HFFc6 (cell line): ENCODE measurements around the gene SYNGR3. TPM values are rescaled to one million over a fixed set of nuclear protein-coding genes. Genes with fewer than 3 reads are reported as not detected.
A peak's percentile ranks its signal among the peaks of the same experiment; 100 is the strongest.
"Not testable (repeated sequence)": the region's sequence is repeated elsewhere in the genome, so short reads cannot be mapped to it uniquely, and the experiment has no call there.

Source experiments
- DNase-seq: peaks from one replicate; pipeline ENCODE4 v3.0.0-alpha.2; 2018
- H3K27ac Mint-ChIP-seq: 2 replicates; pipeline ENCODE4 v1.8.0; 2020; ENCODE audit warnings: mild to moderate bottlenecking, mixed read lengths
- H3K27me3 Mint-ChIP-seq: 2 replicates; pipeline ENCODE4 v1.8.0; 2021; ENCODE audit warnings: mild to moderate bottlenecking, moderate library complexity, mixed read lengths; ENCODE audit not compliant: insufficient read depth
- H3K36me3 Mint-ChIP-seq: 2 replicates; pipeline ENCODE4 v1.8.0; 2021; ENCODE audit warnings: low read depth, mixed read lengths
- H3K4me1 Mint-ChIP-seq: 2 replicates; pipeline ENCODE4 v1.8.0; 2020; ENCODE audit warnings: low read depth, mixed read lengths
- H3K4me3 Mint-ChIP-seq: 2 replicates; pipeline ENCODE4 v1.8.0; 2020; ENCODE audit warnings: mild to moderate bottlenecking, moderate library complexity, mixed read lengths
- H3K9me3 Mint-ChIP-seq: 2 replicates; pipeline ENCODE4 v1.8.0; 2020; ENCODE audit warnings: mild to moderate bottlenecking, mixed read lengths
- CTCF ChIP-seq: fragments of 200-600 bp; sonication (generic); IDR thresholded peaks from 2 replicates; pipeline ENCODE4 v1.5.0; 2021; ENCODE audit warnings: antibody characterized with exemption, mild to moderate bottlenecking
- total RNA-seq, 6 experiments: library from RNA; stranded (reverse); fragmentation: NEBNext Ultra II Directional; extraction: Animal tissue kit (Norgen Biotek cat#: 25700); gene quantifications; 2 replicates in 1 of 6; 3 replicates in 5 of 6; pipeline ENCODE4 v1.2.3, GENCODE V29; 2021

Gene SYNGR3
- total RNA-seq, 6 experiments from 2014 or later = 0.96 to 1.4 (median 1.2) TPM

- no peak overlapping the region for H3K4me3 Mint-ChIP-seq
- DNase-seq = no peak
- peaks cover 1% of the 10 kb centered on the region for H3K27me3 Mint-ChIP-seq
- H3K36me3 Mint-ChIP-seq = no peaks in the 10 kb centered on the region
- no peak overlapping the region for H3K27ac Mint-ChIP-seq
- no peak for TF ChIP-seq CTCF
- H3K4me1 Mint-ChIP-seq = peaks cover 29% of the 10 kb centered on the region
- no peaks in the 10 kb centered on the region for H3K9me3 Mint-ChIP-seq
These were observed 41.4 kb downstream of the SYNGR3 start for GRCh38 chr16:2031081-2031577.

GRCh38 chr16:2032285-2033056, 42.7 kb downstream of the SYNGR3 start:
- no peaks in the 10 kb centered on the region for H3K9me3 Mint-ChIP-seq
- peak; percentile 29 for DNase-seq
- TF ChIP-seq CTCF = no peak
- H3K27me3 Mint-ChIP-seq = peaks cover 1% of the 10 kb centered on the region
- H3K4me1 Mint-ChIP-seq = peaks cover 28% of the 10 kb centered on the region
- peak overlapping the region; percentile 88 for H3K4me3 Mint-ChIP-seq
- peak overlapping the region; percentile 89 for H3K27ac Mint-ChIP-seq
- no peaks in the 10 kb centered on the region for H3K36me3 Mint-ChIP-seq

- no peaks in the 10 kb centered on the region for H3K9me3 Mint-ChIP-seq
- no peaks in the 10 kb centered on the region for H3K36me3 Mint-ChIP-seq
- peak overlapping the region; percentile 89 for H3K27ac Mint-ChIP-seq
These were observed 43.5 kb downstream of the SYNGR3 start for GRCh38 chr16:2033057-2033908.

GRCh38 chr16:2033909-2034695, 44.3 kb downstream of the SYNGR3 start:
- H3K4me1 Mint-ChIP-seq = peaks cover 26% of the 10 kb centered on the region
- H3K9me3 Mint-ChIP-seq, H3K27me3 Mint-ChIP-seq, H3K36me3 Mint-ChIP-seq: not testable (repeated sequence)
- peak overlapping the region; percentile 91 for H3K27ac Mint-ChIP-seq
- peak overlapping the region; percentile 88 for H3K4me3 Mint-ChIP-seq
- peak; percentile 27 for DNase-seq

More at GRCh38 chr16:2033057-2033908, 43.5 kb downstream of the SYNGR3 start:
- Mint-ChIP-seq H3K4me3 (peak overlapping the region; percentile 88), H3K27me3 (peaks cover 4% of the 10 kb centered on the region; the same call in 1 of the 2 replicates), H3K4me1 (peaks cover 27% of the 10 kb centered on the region)
- TF ChIP-seq CTCF = no peak
- peak; percentile 76 for DNase-seq

- peaks cover 33% of the 10 kb centered on the region for H3K4me1 Mint-ChIP-seq
- DNase-seq = no peak
- TF ChIP-seq CTCF = no peak
- H3K27me3 Mint-ChIP-seq = peaks cover 5% of the 10 kb centered on the region
- no peaks in the 10 kb centered on the region for H3K9me3 Mint-ChIP-seq
- no peaks in the 10 kb centered on the region for H3K36me3 Mint-ChIP-seq
- peak overlapping the region; percentile 86 for H3K4me3 Mint-ChIP-seq
- peak overlapping the region; percentile 91 for H3K27ac Mint-ChIP-seq
These were observed 45.1 kb downstream of the SYNGR3 start for GRCh38 chr16:2034696-2035430.
